K562 (cell line): ENCODE data around the gene CRB2. TPM values are rescaled to one million over a fixed set of nuclear protein-coding genes. Genes with fewer than 3 reads are reported as not detected.

Experiments used
- ATF1 ChIP-seq, 2 experiments: fragments of 450-650 bp in 1 of 2; IDR thresholded peaks; 2 replicates each; pipeline ENCODE4 v1.6.1; 2016; ENCODE audit warnings: missing compliant biosample characterization in 1 of 2, missing genetic modification characterization in 1 of 2
- DMBX1 ChIP-seq: fragments of 250-450 bp; sonication (Bioruptor Pico); IDR thresholded peaks from 2 replicates; pipeline ENCODE4 v1.8.0; 2022; ENCODE audit warnings: inconsistent platforms, mild to moderate bottlenecking, moderate library complexity, borderline replicate concordance
- EP300 ChIP-seq: IDR thresholded peaks from 2 replicates; pipeline ENCODE4 v1.6.1; 2012; ENCODE audit warnings: low read length, improper control_type of control experiment
- FOSL1 ChIP-seq: fragments of 200-800 bp; sonication (Bioruptor generic); conservative IDR thresholded peaks from 2 replicates; pipeline ENCODE4 v1.6.1; 2016; ENCODE audit warnings: missing genetic modification characterization, missing compliant biosample characterization
- LEF1 ChIP-seq: fragments of 450-650 bp; IDR thresholded peaks from 2 replicates; pipeline ENCODE4 v1.6.1; 2016; ENCODE audit warnings: mild to moderate bottlenecking
- MYBL2 ChIP-seq, 2 experiments: fragments of 450-650 bp in 1 of 2; sonication (generic) in 1 of 2; formaldehyde crosslinking in 1 of 2; IDR thresholded peaks; 2 replicates each; pipeline versions ENCODE4 v1.6.1 to v1.8.1; 2017 to 2022; ENCODE audit warnings: borderline replicate concordance in 1 of 2, inconsistent platforms in 1 of 2, low read depth in 1 of 2, mild to moderate bottlenecking in 1 of 2, missing genetic modification reagents in 1 of 2, moderate library complexity in 1 of 2
- NRF1 ChIP-seq, 2 experiments: fragments of 450-650 bp; IDR thresholded peaks in 1 of 2; conservative IDR thresholded peaks in 1 of 2; 2 replicates each; pipeline ENCODE4 v1.6.1; 2014; ENCODE audit warnings: mild to moderate bottlenecking in 2 of 2
- PKNOX1 ChIP-seq: fragments of 450-650 bp; IDR thresholded peaks from 2 replicates; pipeline ENCODE4 v1.6.1; 2016
- SREBF2 ChIP-seq: sonication (generic); formaldehyde crosslinking; IDR thresholded peaks from 2 replicates; pipeline ENCODE4 v1.4.0; 2020; ENCODE audit warnings: mild to moderate bottlenecking, missing genetic modification reagents
- TAL1 ChIP-seq: fragments of 450-650 bp; IDR thresholded peaks from 2 replicates; pipeline ENCODE4 v1.6.1; 2016; ENCODE audit warnings: mild to moderate bottlenecking
- ZNF592 ChIP-seq: fragments of 450-650 bp; IDR thresholded peaks from 2 replicates; pipeline ENCODE4 v1.6.1; 2017; ENCODE audit warnings: antibody characterized with exemption, mild to moderate bottlenecking
- ZNF766 ChIP-seq: fragments of 200-800 bp; sonication (Bioruptor generic); conservative IDR thresholded peaks from 2 replicates; pipeline ENCODE4 v1.6.1; 2016; ENCODE audit warnings: missing genetic modification characterization, missing compliant biosample characterization
- ZSCAN32 ChIP-seq: fragments of 450-650 bp; formaldehyde crosslinking; IDR thresholded peaks from 2 replicates; pipeline ENCODE4 v1.4.0; 2020; ENCODE audit warnings: mild to moderate bottlenecking, moderate library complexity
- polyA plus RNA-seq, 8 experiments: library from polyadenylated mRNA; depleted of rRNA in 4 of 8; stranded (reverse) in 5 of 8; unstranded in 3 of 8; fragments of >200 nt; fragmentation: Nextera tagmentation in 2 of 8; fragmentation: Illumina TruSeq in 1 of 8; extraction: Ambion mirVana in 2 of 8; extraction: Trizol in 1 of 8; gene quantifications; 2 replicates each; pipeline versions ENCODE4 v1.2.1 to v1.2.3, GENCODE V29; 2011 to 2014; ENCODE audit warnings: inconsistent platforms in 1 of 8, missing spikeins in 1 of 8
- total RNA-seq, 7 experiments: library from RNA; depleted of rRNA in 6 of 7; stranded (reverse); fragments of >200 nt in 6 of 7; fragmentation: Illumina TruSeq in 2 of 7; extraction: Trizol in 2 of 7; gene quantifications; 2 replicates each; pipeline versions ENCODE4 v1.2.1 to v1.2.3, GENCODE V29; 2011 to 2021; ENCODE audit warnings: low replicate concordance in 1 of 7

The CRB2 gene
- total and polyA plus RNA-seq, 9 of the 15 experiments (the other 6 are each of a cell fraction or from before 2014, with no cell fraction given): 0.13 to 1.2 (median 0.25) TPM; not detected in 2

DNA sequence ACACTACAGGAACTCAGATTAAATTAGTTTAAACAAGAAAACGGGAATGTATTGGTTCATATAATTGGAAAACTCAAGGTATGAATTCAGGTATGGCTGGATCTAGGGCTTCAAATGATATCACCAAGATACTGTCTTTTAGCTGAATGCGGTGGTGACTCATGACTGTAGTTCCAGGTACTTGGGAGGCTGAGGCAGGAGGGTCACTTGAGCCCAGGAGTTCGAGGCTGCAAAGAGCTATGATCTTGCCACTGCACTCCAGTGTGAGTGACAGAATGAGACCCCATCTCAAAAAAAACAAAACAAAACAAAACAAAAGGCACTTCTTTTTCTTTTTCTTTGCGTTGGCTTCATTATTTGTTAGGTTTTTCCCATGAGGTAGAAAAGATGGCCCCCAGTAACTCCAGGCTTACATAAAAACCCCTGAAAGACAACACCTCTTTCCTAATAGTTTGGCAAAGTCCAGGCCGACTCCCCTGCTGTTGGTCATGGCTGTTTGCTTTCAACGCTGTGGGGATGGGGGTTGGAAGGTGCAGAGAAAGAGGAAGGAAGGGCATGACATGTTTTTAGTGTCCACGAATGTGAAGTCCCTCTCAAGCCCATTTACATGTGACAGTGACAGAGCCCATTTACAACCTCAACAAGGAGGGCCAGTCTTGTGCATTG is 39.8 kb upstream of the CRB2 start (continued):
- TF ChIP-seq NRF1 (conservative IDR thresholded peaks at IDR 0.05 in 1 of 2, IDR thresholded peaks at IDR 0.05 in 1 of 2) (no peak), TAL1 (no peak), ZSCAN32 (no peak), SREBF2 (CRISPR knock-in tag) (no peak), ZNF592 (no peak; the same call in 1 of the 2 replicates), EP300 (no peak), DMBX1 (CRISPR knock-in tag) (0 out of 2 replicates have a peak, but pooled peaks have one; percentile 51), PKNOX1 (peak; percentile 31; the same call in 1 of the 2 replicates), MYBL2 (IDR thresholded peaks at IDR 0.05; ENCODE audit: low read depth) (no peak), MYBL2 (CRISPR knock-in tag; IDR thresholded peaks at IDR 0.05; ENCODE audit: borderline replicate concordance) (no peak), ATF1 (CRISPR knock-in tag; IDR thresholded peaks at IDR 0.05) (no peak), ATF1 (tag; IDR thresholded peaks at IDR 0.05) (no peak), LEF1 (peak; percentile 41; the same call in 1 of the 2 replicates), ZNF766 (CRISPR knock-in tag) (0 out of 2 replicates have a peak, but pooled peaks have one; percentile 28), FOSL1 (peak; percentile 57)
